GM19438 (cell line): ENCODE data around the gene TVP23A.

Experiments
- ATAC-seq: cut with Tn5 transposase; IDR thresholded peaks from one replicate; pipeline ENCODE4 v1.9.1; 2021; ENCODE audit warnings: low read depth; ENCODE audit not compliant: unreplicated experiment

TVP23A gene

GRCh38 chr16:10817963-10818941 is at the start of gene TVP23A:
Gene TVP23A, minus strand, starts transcription at chr16:10818794. Its CDS starts 301 bp downstream, at chr16:10818493.
- ATAC-seq, result no peak

- ATAC-seq, result peak; percentile 1
Measured at GRCh38 chr16:10868104-10868595, 49.6 kb upstream of the TVP23A start.

GRCh38 chr16:10867199-10867598 is 48.6 kb upstream of the TVP23A start:
- no peak for ATAC-seq

- no peak for ATAC-seq
Measured at GRCh38 chr16:10865991-10866966, 47.7 kb upstream of the TVP23A start.

- no peak for ATAC-seq
Measured at GRCh38 chr16:10862438-10862837, 43.8 kb upstream of the TVP23A start.

- no peak for ATAC-seq
Measured at GRCh38 chr16:10859658-10860057, 41.1 kb upstream of the TVP23A start.

- no peak for ATAC-seq
Measured at GRCh38 chr16:10859020-10859419, 40.4 kb upstream of the TVP23A start.

- no peak for ATAC-seq
Measured at GRCh38 chr16:10858203-10858602, 39.6 kb upstream of the TVP23A start.

GRCh38 chr16:10856042-10856441 is 37.4 kb upstream of the TVP23A start:
- no peak for ATAC-seq

- ATAC-seq, result no peak
Measured at GRCh38 chr16:10852948-10853347, 34.4 kb upstream of the TVP23A start.

GRCh38 chr16:10852286-10852685 is 33.7 kb upstream of the TVP23A start:
- no peak for ATAC-seq

GRCh38 chr16:10851512-10851911 is 32.9 kb upstream of the TVP23A start:
- ATAC-seq, result no peak

- ATAC-seq, result no peak
Measured at GRCh38 chr16:10850478-10850850, 31.9 kb upstream of the TVP23A start.

- no peak for ATAC-seq
Measured at GRCh38 chr16:10849736-10850477, 31.3 kb upstream of the TVP23A start.

- no peak for ATAC-seq
Measured at GRCh38 chr16:10847176-10847575, 28.6 kb upstream of the TVP23A start.

GRCh38 chr16:10846213-10846998 is 27.8 kb upstream of the TVP23A start:
- ATAC-seq, result no peak

- ATAC-seq, result no peak
Measured at GRCh38 chr16:10840703-10841102, 22.1 kb upstream of the TVP23A start.

- ATAC-seq, result no peak
Measured at GRCh38 chr16:10839279-10839666, 20.7 kb upstream of the TVP23A start.

- ATAC-seq, result no peak
Measured at GRCh38 chr16:10838621-10839278, 20.2 kb upstream of the TVP23A start.
